GM13976 (cell line): ENCODE data around the gene ANKS1A.

Experiments used
- DNase-seq: peaks from one replicate; pipeline ENCODE4 v3.0.0; 2012; ENCODE audit warnings: low spot score
- CTCF ChIP-seq: IDR thresholded peaks from 2 replicates; pipeline ENCODE4 v1.5.1; 2012; ENCODE audit warnings: borderline replicate concordance, mild to moderate bottlenecking; ENCODE audit not compliant: insufficient read depth; ENCODE audit errors: extremely low read depth, missing control alignments, control extremely low read depth
- in situ Hi-C: fragments of 300-500 bp; cut with MboI; formaldehyde crosslinking; loops from one replicate; pipeline ENCODE4 v1.12.0; 2022; ENCODE audit warnings: low sequenced_read_pairs, mixed read lengths, inconsistent platforms; ENCODE audit not compliant: unreplicated experiment

Gene ANKS1A

DNA sequence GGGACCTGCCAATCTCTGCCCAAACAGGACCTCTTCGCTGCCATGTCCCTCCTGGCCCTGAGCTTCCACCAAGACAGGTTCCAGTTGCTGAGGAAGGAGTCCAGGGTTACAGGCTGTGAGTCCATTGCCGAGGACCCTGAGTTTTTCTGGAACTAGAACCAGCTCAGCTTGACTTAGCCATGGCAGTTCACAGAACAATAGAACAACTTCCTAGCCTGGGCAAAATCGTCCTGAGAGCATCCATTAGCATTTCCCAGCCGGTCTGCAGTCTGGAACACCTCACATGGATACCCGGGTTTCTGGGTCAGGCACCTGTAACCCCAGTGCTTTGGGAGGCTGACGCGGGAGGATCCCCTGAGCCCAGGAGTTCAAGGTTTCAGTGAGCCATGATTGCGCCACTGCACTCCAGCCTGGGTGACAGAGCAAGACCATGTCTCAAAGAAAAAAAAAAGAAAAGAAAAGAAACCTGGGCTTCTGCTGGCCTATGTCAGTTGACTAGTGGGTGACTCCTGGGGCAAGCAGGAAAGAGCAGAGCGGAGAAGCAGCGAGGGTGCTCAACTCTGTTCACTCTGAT, 161.8 kb downstream of the ANKS1A start:
- in situ Hi-C loops: no loop called here
- DNase-seq: peak; percentile 4
- no peak for TF ChIP-seq CTCF

GRCh38 chr6:35051396-35051795, 162.3 kb downstream of the ANKS1A start:
- TF ChIP-seq CTCF: no peak
- in situ Hi-C loops: no loop called here
- no peak for DNase-seq

- no peak for TF ChIP-seq CTCF
- no peak for DNase-seq
- in situ Hi-C loops: no loop called here
Measured at GRCh38 chr6:35051997-35052583, 163.0 kb downstream of the ANKS1A start.

DNA sequence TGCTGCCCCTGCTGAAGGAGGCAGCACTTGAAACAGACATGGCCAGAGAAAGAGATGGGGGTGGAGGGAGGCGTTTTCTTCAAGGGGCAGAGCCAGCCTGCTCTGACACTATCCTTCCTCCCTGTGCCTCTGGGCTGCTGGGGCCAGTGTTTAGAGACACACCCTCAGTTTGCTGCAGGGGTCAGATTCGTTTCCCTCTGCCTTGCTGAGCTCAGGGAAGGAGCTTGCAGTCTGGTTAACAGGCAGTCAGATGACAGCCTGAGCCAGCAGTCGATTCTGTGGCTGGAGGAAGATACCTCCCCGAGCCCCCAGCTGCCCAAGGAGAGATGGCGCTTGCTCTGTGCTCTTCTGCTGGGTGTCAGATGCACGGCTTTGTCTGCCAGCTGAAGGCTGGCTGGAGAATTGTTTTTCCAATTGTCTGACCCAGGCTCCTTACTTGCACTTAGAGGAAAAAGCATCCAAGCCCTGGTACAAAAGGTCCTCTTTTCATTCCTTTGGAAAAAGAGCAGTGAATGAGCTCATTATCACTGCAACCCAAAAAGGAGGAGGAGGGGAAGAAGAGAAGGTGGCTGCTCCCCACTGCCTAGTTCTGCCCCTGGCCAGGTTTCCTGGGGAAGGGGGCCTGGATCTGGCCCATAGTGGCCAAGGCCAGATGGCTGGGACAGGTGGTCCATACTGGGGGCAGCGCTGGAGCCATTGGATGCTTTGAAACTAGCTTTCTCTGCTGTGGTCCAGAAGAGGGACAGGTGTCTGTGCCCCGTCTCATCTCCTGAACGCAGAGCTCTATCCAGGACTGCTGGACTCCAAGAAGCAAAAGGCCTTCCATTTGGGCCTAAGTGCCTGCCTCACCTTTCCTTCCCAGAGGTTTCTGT, 163.9 kb downstream of the ANKS1A start:
- in situ Hi-C loops: no loop called here
- TF ChIP-seq CTCF: no peak
- DNase-seq: peak; percentile 4

- no peak for TF ChIP-seq CTCF
- in situ Hi-C loops: no loop called here
- peak; percentile 7 for DNase-seq
Measured at GRCh38 chr6:35053701-35054100, 164.6 kb downstream of the ANKS1A start.

DNA sequence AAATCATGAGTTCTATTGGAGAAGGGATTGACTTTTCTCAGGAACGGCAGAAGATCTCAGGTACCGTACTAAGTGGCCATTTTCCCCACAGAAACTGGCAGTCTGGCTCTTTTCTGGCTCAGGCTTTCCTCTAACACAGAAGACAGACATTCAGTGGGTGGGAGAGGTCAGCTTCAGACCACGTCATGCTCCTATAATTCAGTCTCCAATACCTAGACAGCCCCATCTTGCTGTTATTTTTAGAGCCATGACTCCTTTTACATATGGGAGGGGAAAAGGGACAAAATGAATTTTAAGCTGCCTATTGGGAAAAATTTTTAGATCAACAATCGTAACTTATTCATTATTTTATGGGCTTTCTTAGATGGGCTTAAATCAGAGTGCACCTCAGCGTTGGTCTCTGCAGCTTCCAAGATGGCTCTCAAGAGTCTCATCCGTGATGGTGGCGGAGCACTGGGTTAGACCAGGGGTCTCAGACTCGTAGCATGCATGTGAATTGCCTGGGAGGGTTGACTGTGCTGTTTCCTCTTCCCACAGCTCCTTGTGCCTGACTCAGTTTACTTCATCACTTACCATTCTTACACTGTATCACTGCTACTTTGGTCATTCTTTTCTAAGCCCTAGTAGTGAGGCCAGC, 165.2 kb downstream of the ANKS1A start:
- in situ Hi-C loops: no loop called here
- TF ChIP-seq CTCF: no peak
- no peak for DNase-seq
